NCI-H1694 treated with DMSO at 0.1 percent for 48 hours (cell line): ENCODE results near the gene PLTP.
A peak's percentile ranks its signal among the peaks of the same experiment; 100 is the strongest.
"Not testable (repeated sequence)": the region's sequence is repeated elsewhere in the genome, so short reads cannot be mapped to it uniquely, and the experiment has no call there.

ENCODE experiments used
- DNase-seq: peaks from one replicate; lab custom pipeline; 2025; lab: John Stamatoyannopoulos, UW

PLTP gene

GRCh38 chr20:45920462-45921336, 8.7 kb upstream of the PLTP start:
- DNase-seq = no peak

GRCh38 chr20:45919542-45920399, 7.8 kb upstream of the PLTP start:
- DNase-seq = no peak

GRCh38 chr20:45918779-45919537, 7.0 kb upstream of the PLTP start:
- no peak for DNase-seq

- DNase-seq = peak; percentile 12
Measured at GRCh38 chr20:45918182-45918737, 6.3 kb upstream of the PLTP start.

- no peak for DNase-seq
Measured at GRCh38 chr20:45917790-45918141, 5.8 kb upstream of the PLTP start.

GRCh38 chr20:45913116-45913515, 1.2 kb upstream of the PLTP start:
- DNase-seq = no peak

- DNase-seq = no peak
Measured at GRCh38 chr20:45912344-45912682, 358 bp upstream of the PLTP start.

- DNase-seq = no peak
Measured at GRCh38 chr20:45910670-45911485, 1.1 kb downstream of the PLTP start.

- no peak for DNase-seq
Measured at GRCh38 chr20:45909817-45910669, 1.9 kb downstream of the PLTP start.

GRCh38 chr20:45909336-45909808, 2.6 kb downstream of the PLTP start:
- no peak for DNase-seq

GRCh38 chr20:45908084-45908483, 3.9 kb downstream of the PLTP start:
- DNase-seq = no peak

- DNase-seq = no peak
Measured at GRCh38 chr20:45907219-45907948, 4.6 kb downstream of the PLTP start.

- no peak for DNase-seq
Measured at GRCh38 chr20:45905505-45906079, 6.4 kb downstream of the PLTP start.

GRCh38 chr20:45904583-45905504, 7.1 kb downstream of the PLTP start:
- DNase-seq = no peak

GRCh38 chr20:45902199-45902701, 9.7 kb downstream of the PLTP start:
- no peak for DNase-seq

GRCh38 chr20:45901332-45901731, 10.6 kb downstream of the PLTP start:
- not testable (repeated sequence) for DNase-seq

GRCh38 chr20:45899046-45899835, 12.7 kb downstream of the PLTP start:
- DNase-seq = no peak
